ACC112 (cell line): ENCODE results near the gene C17orf50.

Source experiments
- H2AFZ ChIP-seq: fragments of 200-600 bp; sonication (generic); one replicate; pipeline ENCODE4 v1.6.0; 2017; ENCODE audit warnings: antibody characterized with exemption, low read length; ENCODE audit not compliant: unreplicated experiment
- H3K27ac ChIP-seq: fragments of 200-600 bp; sonication (generic); 2 replicates; pipeline ENCODE4 v1.5.1; 2014; ENCODE audit warnings: low read depth, mild to moderate bottlenecking, antibody characterized with exemption, low read length, moderate library complexity
- H3K27me3 ChIP-seq: fragments of 200-600 bp; sonication (generic); 2 replicates; pipeline ENCODE4 v1.6.1; 2014; ENCODE audit warnings: mild to moderate bottlenecking, antibody characterized with exemption, low read length, moderate library complexity, mixed read lengths; ENCODE audit not compliant: insufficient read depth
- H3K36me3 ChIP-seq: fragments of 200-600 bp; sonication (generic); 2 replicates; pipeline ENCODE4 v1.6.1; 2016; ENCODE audit warnings: mild to moderate bottlenecking, antibody characterized with exemption, low read length, moderate library complexity, mixed read lengths; ENCODE audit not compliant: insufficient read depth
- H3K4me1 ChIP-seq: fragments of 200-600 bp; sonication (generic); one replicate; pipeline ENCODE4 v1.6.1; 2016; ENCODE audit warnings: low read length, mixed read lengths; ENCODE audit not compliant: insufficient read depth, unreplicated experiment, control insufficient read depth
- H3K4me3 ChIP-seq: fragments of 200-600 bp; sonication (generic); 2 replicates; pipeline ENCODE4 v1.5.1; 2014; ENCODE audit warnings: mild to moderate bottlenecking, low read depth, low read length
- H3K79me2 ChIP-seq: fragments of 200-600 bp; sonication (generic); one replicate; pipeline ENCODE4 v1.6.0; 2016; ENCODE audit warnings: low read length; ENCODE audit not compliant: control insufficient read depth, unreplicated experiment, insufficient read depth

The C17orf50 gene

GRCh38 chr17:35768797-35769196 is 8.1 kb downstream of the C17orf50 start:
- H3K36me3 ChIP-seq = no peaks in the 10 kb centered on the region
- H2AFZ ChIP-seq = no peak overlapping the region
- H3K4me1 ChIP-seq = peaks cover 2% of the 10 kb centered on the region
- no peak overlapping the region for H3K4me3 ChIP-seq
- peaks cover 4% of the 10 kb centered on the region; the same call in 1 of the 2 replicates for H3K27me3 ChIP-seq
- H3K27ac ChIP-seq = no peak overlapping the region
- no peaks in the 10 kb centered on the region for H3K79me2 ChIP-seq

DNA sequence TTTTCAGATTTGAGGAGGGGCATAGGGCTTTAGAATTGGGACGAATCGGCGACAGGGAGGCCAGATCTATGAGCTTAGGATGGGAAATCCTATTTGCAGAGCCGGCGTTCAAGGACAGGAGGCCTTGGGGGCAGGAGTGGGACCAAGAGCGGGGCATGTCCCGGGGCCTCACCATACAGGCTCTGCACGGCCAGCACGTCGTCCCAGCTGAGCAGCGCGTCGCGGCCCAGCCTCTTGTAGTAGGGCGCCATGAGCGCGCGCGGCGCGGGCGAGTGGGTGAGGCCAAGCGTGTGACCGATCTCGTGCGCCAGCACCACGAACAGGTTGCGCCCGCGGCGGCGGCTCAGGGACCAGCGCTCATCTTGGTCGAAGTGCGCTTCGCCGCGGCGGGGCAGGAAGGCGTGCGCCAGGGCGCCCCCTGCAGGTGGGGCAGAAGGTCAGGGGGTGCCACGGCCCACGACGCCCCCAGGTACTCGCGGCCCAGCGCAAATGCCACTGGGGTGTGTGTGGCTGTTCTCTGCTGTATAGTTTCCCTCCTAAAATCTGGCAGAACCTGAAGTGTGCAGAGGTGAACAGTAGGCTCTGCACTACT is 9.3 kb downstream of the C17orf50 start:
- H3K36me3 ChIP-seq = no peaks in the 10 kb centered on the region
- H2AFZ ChIP-seq = no peak overlapping the region
- no peaks in the 10 kb centered on the region for H3K79me2 ChIP-seq
- H3K4me3 ChIP-seq = no peak overlapping the region
- H3K27ac ChIP-seq = no peak overlapping the region
- H3K27me3 ChIP-seq = peaks cover 4% of the 10 kb centered on the region; the same call in 1 of the 2 replicates
- peaks cover 12% of the 10 kb centered on the region for H3K4me1 ChIP-seq

GRCh38 chr17:35773129-35773528 is 12.4 kb downstream of the C17orf50 start:
- H3K27me3 ChIP-seq = no peaks in the 10 kb centered on the region
- no peaks in the 10 kb centered on the region for H3K79me2 ChIP-seq
- no peak overlapping the region for H3K27ac ChIP-seq
- H3K36me3 ChIP-seq = no peaks in the 10 kb centered on the region
- peaks cover 19% of the 10 kb centered on the region for H3K4me1 ChIP-seq
- H2AFZ ChIP-seq = no peak overlapping the region
- no peak overlapping the region for H3K4me3 ChIP-seq

DNA sequence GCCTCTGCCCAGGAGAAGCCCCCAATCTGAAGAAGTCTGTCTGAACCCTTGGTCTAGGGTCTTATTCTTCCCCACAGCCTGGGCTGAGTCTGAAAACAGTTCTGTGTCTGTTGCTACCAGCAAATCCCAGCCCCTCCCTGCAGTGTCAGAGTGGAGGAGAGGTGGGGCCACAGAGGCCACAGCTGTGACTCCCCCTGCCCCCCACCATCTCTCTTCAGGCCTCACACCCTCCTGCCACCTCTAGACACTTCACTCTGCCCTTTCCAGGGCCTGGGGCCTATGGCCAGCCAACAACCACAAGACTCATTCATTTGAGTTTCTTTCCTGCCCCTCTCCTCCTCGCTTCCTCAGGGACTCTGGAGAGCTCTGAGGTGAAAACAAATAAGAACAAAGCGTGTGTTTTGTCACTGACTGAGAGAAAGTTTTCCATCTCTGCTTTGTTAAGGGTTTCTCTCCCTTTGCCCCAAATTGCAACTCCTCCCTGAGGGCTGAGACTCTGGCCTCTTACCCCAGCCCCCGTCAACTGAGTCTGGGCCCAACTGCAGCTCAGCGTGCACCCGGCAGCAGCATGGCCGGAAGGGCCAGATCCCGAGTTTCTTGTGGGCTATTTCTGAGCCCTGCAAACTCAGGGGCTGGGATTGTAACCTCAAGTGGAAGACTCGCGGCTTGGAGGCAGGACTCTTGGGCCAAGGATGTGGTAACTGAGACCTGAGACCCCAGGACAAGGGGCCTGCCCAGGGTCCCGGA is 13.2 kb downstream of the C17orf50 start:
- Histone ChIP-seq H3K4me3 (no peak overlapping the region), H3K27ac (no peak overlapping the region), H3K36me3 (no peaks in the 10 kb centered on the region), H3K27me3 (no peaks in the 10 kb centered on the region), H2AFZ (no peak overlapping the region), H3K4me1 (peaks cover 26% of the 10 kb centered on the region), H3K79me2 (no peaks in the 10 kb centered on the region)

GRCh38 chr17:35774499-35774898 is 13.8 kb downstream of the C17orf50 start:
- Histone ChIP-seq H3K4me1 (peaks cover 26% of the 10 kb centered on the region), H3K4me3 (no peak overlapping the region), H3K36me3 (no peaks in the 10 kb centered on the region), H3K27me3 (no peaks in the 10 kb centered on the region), H3K27ac (no peak overlapping the region), H3K79me2 (no peaks in the 10 kb centered on the region), H2AFZ (no peak overlapping the region)

DNA sequence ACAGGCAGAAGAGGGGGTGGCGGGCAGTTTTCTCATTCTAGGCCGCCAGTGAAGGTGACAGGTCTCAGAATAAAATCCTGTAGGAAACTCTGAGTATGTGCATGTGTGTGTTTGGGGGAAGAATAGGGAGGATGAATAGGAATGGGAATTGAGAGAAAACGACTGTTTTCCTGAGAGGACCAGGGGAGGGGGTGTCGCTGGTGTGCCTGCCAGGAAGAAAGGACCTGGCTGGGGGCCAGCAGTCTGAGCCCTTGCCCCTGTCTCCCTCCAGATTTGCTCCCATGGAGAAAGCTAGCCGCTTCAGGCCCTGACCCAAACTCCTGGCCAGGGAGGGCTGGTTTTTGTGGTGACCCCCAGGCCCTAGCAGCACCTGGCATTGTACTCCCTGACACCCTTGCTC is 14.4 kb downstream of the C17orf50 start:
- Histone ChIP-seq H3K4me3 (no peak overlapping the region), H3K27ac (no peak overlapping the region), H3K79me2 (no peaks in the 10 kb centered on the region), H3K4me1 (peaks cover 26% of the 10 kb centered on the region), H3K36me3 (no peaks in the 10 kb centered on the region), H2AFZ (no peak overlapping the region), H3K27me3 (no peaks in the 10 kb centered on the region)

DNA sequence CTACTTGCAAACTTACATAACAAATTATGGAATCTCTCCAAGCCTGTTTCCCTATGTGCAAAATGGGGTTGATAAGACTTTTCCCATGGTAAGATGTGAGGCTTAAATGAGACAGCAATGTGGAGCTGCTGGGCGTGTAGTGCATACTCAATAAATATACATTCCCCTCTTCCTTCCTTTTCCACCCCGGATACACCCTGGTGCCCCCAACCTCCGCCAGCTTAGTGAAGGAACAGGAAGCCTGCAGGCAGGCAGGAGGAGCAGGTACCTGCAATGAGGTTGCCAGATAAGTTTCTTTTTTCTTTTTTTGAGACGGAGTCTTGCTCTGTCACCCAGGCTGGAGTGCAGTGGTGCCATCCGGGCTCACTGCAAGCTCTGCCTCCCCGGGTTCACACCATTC is 14.9 kb downstream of the C17orf50 start:
- H3K4me1 ChIP-seq = peaks cover 26% of the 10 kb centered on the region

DNA sequence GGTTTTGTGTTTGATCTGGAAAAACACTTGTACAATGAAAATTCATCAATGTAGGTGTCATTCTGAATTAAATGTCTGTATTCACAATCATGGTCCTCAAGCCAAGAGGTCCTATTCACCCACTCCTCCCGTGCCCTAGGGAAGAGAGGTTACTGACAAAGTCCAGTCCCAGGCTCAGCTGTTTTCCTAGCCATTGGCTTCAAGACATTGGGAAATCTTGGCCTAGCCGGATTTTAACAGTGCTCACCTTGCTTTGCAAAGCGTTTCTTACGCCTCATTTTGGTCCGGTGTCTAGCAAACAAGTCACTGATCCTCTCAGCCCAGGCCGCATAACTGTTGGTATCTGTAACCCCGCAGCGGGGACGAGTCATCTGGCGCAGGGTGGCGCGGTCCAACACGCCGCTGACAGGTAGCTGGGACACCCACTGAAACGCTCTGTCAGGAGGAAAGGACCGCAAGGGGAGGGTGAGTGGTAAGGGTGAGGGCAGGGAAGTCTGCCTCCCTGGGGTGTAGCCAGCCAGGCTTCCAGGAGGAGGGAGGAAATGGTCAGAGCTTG is 18.0 kb downstream of the C17orf50 start:
- Histone ChIP-seq H3K4me1 (peaks cover 31% of the 10 kb centered on the region), H3K27me3 (peaks cover 7% of the 10 kb centered on the region), H3K79me2 (no peaks in the 10 kb centered on the region), H3K36me3 (no peaks in the 10 kb centered on the region), H3K27ac (peak overlapping the region; percentile 13; the same call in 1 of the 2 replicates), H2AFZ (no peak overlapping the region), H3K4me3 (no peak overlapping the region)

More for the DNA sequence above, 14.9 kb downstream of the C17orf50 start:
- Histone ChIP-seq H3K4me3 (no peak overlapping the region), H3K27me3 (no peaks in the 10 kb centered on the region), H3K79me2 (no peaks in the 10 kb centered on the region), H2AFZ (no peak overlapping the region), H3K27ac (no peak overlapping the region), H3K36me3 (no peaks in the 10 kb centered on the region)

- Histone ChIP-seq H3K27me3 (peaks cover 7% of the 10 kb centered on the region), H3K79me2 (no peaks in the 10 kb centered on the region), H3K27ac (no peak overlapping the region), H2AFZ (no peak overlapping the region), H3K4me3 (no peak overlapping the region), H3K4me1 (peaks cover 35% of the 10 kb centered on the region), H3K36me3 (no peaks in the 10 kb centered on the region)
These were observed 20.3 kb downstream of the C17orf50 start for GRCh38 chr17:35780950-35781349.

GRCh38 chr17:35784895-35785294 is 24.2 kb downstream of the C17orf50 start:
- no peaks in the 10 kb centered on the region for H3K36me3 ChIP-seq
- no peak overlapping the region for H3K4me3 ChIP-seq
- no peaks in the 10 kb centered on the region for H3K79me2 ChIP-seq
- no peak overlapping the region for H2AFZ ChIP-seq
- H3K27me3 ChIP-seq = peaks cover 7% of the 10 kb centered on the region
- no peak overlapping the region for H3K27ac ChIP-seq
- peaks cover 52% of the 10 kb centered on the region for H3K4me1 ChIP-seq
